GM18861 (cell line): ENCODE data around the gene ADRB1.
A peak's percentile ranks its signal among the peaks of the same experiment; 100 is the strongest.

Source experiments
- ATAC-seq: cut with Tn5 transposase; IDR thresholded peaks from one replicate; pipeline ENCODE4 v1.9.1; 2021; ENCODE audit not compliant: unreplicated experiment

ADRB1 gene

DNA sequence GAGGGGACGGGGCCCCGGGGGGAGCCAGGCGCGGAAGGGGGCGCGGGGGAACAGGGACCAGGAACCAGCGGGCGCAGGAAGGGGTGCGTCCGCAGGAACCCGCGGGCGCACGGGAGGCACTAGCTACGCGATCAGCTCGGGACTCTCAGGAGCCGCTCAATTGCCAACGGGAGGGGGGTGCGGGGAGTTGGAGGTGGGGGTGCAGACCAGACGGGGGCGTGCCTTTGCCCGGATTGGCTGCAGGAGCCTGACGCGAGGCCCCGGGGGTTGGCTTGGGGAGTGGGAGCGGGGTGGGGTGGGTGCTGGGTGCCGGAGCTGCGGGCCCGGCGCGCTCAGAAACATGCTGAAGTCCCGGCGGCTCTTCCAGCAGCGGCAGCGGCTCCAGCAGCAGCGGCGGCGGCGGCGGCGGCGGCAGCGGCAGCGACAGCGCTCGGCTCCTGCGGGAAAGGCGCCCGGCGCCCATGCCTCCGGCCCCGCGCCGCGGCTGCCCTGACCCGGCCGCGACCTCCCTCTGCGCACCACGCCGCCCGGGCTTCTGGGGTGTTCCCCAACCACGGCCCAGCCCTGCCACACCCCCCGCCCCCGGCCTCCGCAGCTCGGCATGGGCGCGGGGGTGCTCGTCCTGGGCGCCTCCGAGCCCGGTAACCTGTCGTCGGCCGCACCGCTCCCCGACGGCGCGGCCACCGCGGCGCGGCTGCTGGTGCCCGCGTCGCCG, at the start of gene ADRB1:
Gene ADRB1, plus strand, starts transcription at position 335 of the 715 bp plus-strand sequence. Its CDS starts 267 bp downstream, at position 602.
- peak; percentile 43 for ATAC-seq

DNA sequence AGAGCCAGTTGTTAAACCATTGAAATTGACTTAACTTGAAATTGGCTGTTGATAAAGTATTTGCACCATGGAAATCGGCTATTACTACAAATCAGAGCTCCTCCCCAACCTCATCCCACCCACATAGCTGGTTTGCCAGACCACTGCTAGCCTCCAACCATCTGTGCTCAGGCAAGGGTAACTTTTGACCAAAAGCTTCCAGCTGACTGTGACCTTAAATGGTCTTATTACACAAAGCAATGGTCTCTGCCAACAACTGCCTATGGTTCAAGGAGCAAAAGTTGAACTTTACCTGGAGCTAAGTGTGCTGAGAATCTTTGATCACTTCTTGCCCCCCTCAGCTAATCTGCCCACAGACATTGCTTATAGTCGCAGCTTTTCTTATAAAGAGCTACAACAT, 48.5 kb upstream of the ADRB1 start:
- ATAC-seq, result no peak

DNA sequence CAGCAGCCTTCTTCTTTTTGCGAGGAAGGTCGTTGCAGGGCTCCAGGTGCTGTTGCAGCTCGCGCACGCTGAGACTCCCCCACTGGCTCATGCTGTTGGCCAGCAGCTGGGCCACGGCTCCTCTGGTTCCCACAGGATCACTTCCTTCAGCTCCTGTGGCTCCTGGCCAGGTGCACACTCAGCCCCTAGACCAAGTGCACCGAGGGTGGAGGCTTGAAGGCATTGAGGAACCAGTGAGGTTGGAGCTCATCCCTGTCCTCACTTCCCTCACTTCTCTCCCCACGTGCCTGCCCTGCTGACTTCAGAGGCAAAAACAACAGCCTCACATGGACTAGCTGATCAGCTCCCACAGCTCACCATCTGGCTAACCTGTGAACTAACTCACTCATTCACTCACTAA, 46.2 kb upstream of the ADRB1 start:
- ATAC-seq, result no peak

DNA sequence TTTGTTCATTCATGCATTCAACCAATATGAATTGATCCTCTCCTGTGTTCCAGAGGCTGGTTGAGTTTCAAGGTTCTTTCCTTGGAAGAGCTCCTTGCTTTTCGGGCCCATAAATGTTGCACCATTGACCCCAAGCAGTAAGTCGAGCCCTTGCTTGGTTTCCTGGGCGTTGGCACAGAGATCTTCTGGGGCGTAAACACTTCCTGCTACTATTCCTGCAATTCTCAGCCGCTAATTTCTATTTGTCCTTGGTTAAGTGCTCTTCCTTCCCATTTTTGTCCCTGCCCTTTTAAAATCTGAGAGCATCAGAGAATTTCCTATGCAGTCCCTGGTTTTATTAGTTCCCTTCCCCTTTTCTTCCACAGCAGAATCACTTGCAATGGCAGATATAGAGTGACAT, 44.1 kb upstream of the ADRB1 start:
- ATAC-seq, result no peak

DNA sequence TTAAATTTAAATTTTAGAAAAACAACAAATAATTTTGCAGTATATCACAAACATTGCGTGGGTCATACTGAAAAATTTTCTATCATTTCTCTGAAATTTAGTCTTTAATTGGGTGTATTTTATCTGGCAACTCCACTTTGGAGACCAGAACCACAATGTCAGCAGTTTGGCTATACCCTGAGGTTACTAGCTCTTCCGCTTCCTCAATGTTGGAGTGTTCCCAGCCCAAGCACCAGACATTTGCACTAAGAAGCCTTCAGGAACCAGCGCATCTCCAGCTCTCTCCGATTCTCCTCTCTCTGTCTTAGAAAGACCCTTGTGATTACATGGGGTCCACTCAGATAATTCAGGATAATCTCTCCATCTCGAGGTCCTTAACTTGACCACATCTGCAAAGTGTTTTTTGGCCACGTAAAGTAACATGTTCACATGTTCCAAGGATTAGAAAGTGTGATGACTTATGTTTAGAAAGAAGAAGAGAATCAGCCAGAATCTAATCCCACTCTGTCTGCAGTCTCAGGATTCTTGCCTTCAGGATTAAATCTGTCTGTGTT, 43.1 kb upstream of the ADRB1 start:
- ATAC-seq, result no peak

DNA sequence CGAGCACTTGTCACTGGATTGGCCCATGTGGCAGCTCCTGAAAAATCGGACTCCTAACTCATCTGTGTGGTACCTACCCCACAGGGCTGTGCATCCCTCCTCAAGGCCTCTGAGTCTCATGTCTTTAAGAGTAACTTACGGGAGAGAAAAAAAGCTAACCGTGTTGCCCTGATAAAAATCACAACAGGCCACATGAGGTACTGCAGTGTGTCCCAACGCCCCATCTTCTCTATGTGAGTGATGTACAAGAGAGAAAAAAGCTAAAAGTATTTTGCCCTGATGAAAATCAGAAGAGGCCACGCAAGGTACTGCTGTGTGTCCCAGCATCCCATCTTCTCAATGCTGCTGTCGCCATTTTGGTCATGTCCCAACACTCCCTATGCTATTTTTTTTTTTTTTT, 41.2 kb upstream of the ADRB1 start:
- no peak for ATAC-seq

DNA sequence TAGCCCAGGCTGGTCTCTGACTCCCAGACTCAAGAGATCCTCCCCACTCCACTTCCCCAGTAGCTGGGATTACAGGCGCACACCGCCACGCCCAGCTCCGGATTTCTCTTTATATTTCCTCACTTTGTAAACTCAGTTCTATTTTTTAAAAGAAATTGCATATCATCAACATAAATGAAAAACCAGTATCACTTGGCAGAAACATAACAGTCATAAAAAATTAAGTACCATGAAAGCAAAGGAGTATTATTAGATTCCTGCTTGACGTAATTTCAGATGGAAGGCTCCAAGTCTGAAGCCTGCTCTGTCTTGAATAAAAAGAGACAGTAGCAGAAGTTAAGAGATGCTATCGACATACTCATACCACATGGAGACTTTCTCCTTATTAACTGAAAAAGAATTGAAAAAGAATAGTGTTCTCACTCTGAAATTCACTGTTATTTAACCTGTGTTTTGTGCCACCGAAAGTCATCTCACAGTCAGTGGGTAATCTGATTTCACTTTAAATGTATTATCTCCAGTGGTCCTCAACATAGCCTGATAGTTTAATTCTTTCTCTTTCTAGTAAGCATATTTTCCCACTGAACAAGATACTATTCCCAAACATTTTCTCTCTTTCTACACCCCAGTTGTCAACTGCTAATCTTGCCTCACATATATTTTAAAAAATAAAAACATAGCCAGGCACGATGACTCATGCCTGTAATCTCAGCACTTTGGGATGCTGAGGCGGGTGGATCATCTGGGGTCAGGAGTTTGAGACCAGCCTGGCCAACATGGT, 40.3 kb upstream of the ADRB1 start:
- ATAC-seq, result no peak

GRCh38 chr10:114009281-114009996, 34.2 kb upstream of the ADRB1 start:
- no peak for ATAC-seq

- no peak for ATAC-seq
Observed at GRCh38 chr10:114010316-114010715, 33.4 kb upstream of the ADRB1 start.

DNA sequence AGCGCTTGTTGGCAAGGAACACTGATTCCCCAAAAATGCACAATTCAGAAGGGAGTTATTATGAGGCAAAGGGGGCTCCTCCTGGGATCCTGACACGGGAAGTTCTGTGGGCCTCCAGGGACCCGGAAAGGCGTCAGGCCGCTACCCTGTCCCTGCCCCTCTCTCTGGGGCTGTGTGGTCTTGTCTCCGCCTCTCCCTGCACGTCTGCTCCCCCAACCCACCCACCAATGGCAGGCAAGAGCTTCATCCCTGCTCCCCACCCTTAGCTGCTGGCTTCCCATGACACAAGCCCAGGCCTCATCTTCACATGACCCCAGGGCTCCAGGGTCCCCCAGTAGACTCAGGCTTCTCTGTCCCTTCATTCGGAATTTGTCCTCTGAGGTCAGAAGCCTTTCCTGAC, 31.0 kb upstream of the ADRB1 start:
- ATAC-seq, result no peak

- no peak for ATAC-seq
Observed at GRCh38 chr10:114015708-114016107, 28.0 kb upstream of the ADRB1 start.

DNA sequence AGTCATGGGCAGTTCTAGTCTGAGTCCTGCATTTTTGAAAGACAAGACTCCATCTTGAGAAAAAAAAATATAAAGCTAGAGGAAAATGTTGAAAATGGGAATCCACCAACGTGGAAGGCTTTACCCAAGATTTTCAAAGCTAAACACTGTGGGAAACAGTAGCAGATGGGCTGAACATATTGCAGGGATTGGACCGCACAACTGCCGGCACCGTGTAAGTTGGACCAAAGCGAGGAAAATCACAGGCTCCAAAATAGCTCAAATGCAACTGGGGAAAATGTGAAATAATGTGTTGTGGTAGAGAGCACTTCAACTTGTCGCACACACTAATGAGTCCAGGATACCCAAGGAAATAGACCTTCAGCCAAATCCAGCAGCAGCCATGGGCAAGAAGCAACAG, 26.4 kb upstream of the ADRB1 start:
- ATAC-seq, result no peak

DNA sequence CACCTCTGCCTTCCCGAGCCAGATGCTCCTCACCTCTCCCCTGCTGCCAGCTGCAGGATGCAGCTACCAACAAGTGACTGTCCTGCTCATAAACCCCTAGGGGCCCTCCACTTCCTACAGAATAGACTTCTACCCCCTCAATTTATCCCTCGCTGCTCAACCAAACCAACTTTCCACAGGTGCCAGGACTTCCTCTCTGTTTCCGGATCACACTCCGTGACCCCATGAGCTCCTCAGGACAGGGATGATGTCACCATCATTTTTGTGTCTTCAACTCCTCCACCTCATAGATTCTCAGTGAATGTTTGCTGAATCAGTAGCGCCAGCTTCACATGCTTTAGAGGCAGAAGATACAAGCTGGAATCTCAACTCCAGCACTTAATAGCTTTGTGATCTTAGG, 25.8 kb upstream of the ADRB1 start:
- ATAC-seq, result no peak

- ATAC-seq, result no peak
Observed at GRCh38 chr10:114019226-114019625, 24.4 kb upstream of the ADRB1 start.

DNA sequence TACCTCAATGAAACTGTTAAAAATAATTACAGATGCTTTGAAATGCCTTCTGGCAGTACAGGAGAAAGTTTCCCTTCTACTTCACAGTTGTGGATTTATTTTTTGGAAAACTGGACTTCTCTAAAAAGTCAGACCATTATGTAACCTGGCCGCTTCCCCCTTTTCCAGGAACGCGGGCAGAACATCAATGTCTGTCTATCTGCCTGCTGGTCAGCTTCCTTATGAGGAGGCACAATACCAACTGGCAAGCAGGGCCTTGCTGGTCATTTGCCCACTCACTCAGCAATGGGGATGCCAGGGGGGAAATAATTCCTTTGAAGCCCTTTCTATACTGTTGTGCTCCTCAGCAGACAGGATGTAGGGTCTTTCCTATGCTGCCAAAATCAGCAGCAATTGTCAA, 22.5 kb upstream of the ADRB1 start:
- no peak for ATAC-seq

- no peak for ATAC-seq
Observed at GRCh38 chr10:114021717-114022680, 21.7 kb upstream of the ADRB1 start.

- no peak for ATAC-seq
Observed at GRCh38 chr10:114022766-114023597, 20.7 kb upstream of the ADRB1 start.

GRCh38 chr10:114024876-114025610, 18.6 kb upstream of the ADRB1 start:
- ATAC-seq, result peak; percentile 70

- no peak for ATAC-seq
Observed at GRCh38 chr10:114025611-114026130, 18.0 kb upstream of the ADRB1 start.
